ENCODE measurements around the gene GALNT18.

Gene GALNT18

GRCh38 chr11:11579012-11579988, 42.5 kb downstream of the GALNT18 start:
- Histone ChIP-seq H3K4me1 (ENCODE audit: control insufficient read depth, insufficient read depth, low read length, poor library complexity, severe bottlenecking) (peaks cover 23% of the 10 kb centered on the region), H3K36me3 (ENCODE audit: control insufficient read depth, insufficient read depth, low read length) (no peaks in the 10 kb centered on the region), H3K4me3 (ENCODE audit: extremely low read depth, insufficient read depth, low read length, poor library complexity, severe bottlenecking) (no peak overlapping the region), H3K9me3 (ENCODE audit: control insufficient read depth, low read length) (no peaks in the 10 kb centered on the region), H3K27ac (ENCODE audit: low read depth, low read length, severe bottlenecking) (no peak overlapping the region)
- WGBS, 2 experiments (ENCODE audit: insufficient coverage in 2 of 2), result 86 to 98% methylated on average over 5 to 8 of the region's 13 CpGs

- WGBS, 2 experiments (ENCODE audit: insufficient coverage in 2 of 2), result 91 to 93% methylated on average over 10 to 15 of the region's 15 CpGs
- no peak overlapping the region for H3K27ac ChIP-seq (ENCODE audit: low read depth, low read length, severe bottlenecking)
- no peaks in the 10 kb centered on the region for H3K9me3 ChIP-seq (ENCODE audit: control insufficient read depth, low read length)
- H3K4me3 ChIP-seq (ENCODE audit: extremely low read depth, insufficient read depth, low read length, poor library complexity, severe bottlenecking), result no peak overlapping the region
- H3K36me3 ChIP-seq (ENCODE audit: control insufficient read depth, insufficient read depth, low read length), result no peaks in the 10 kb centered on the region
- peaks cover 12% of the 10 kb centered on the region for H3K4me1 ChIP-seq (ENCODE audit: control insufficient read depth, insufficient read depth, low read length, poor library complexity, severe bottlenecking)
Measured at GRCh38 chr11:11577932-11578911, 43.6 kb downstream of the GALNT18 start.

- no peak overlapping the region for H3K27ac ChIP-seq (ENCODE audit: low read depth, low read length, severe bottlenecking)
- peaks cover 16% of the 10 kb centered on the region for H3K4me1 ChIP-seq (ENCODE audit: control insufficient read depth, insufficient read depth, low read length, poor library complexity, severe bottlenecking)
- 77 to 86% methylated on average over 6 to 7 of the region's 8 CpGs for WGBS, 2 experiments (ENCODE audit: insufficient coverage in 2 of 2)
- no peak overlapping the region for H3K4me3 ChIP-seq (ENCODE audit: extremely low read depth, insufficient read depth, low read length, poor library complexity, severe bottlenecking)
- H3K9me3 ChIP-seq (ENCODE audit: control insufficient read depth, low read length), result no peaks in the 10 kb centered on the region
- no peaks in the 10 kb centered on the region for H3K36me3 ChIP-seq (ENCODE audit: control insufficient read depth, insufficient read depth, low read length)
Measured at GRCh38 chr11:11577251-11577855, 44.5 kb downstream of the GALNT18 start.

DNA sequence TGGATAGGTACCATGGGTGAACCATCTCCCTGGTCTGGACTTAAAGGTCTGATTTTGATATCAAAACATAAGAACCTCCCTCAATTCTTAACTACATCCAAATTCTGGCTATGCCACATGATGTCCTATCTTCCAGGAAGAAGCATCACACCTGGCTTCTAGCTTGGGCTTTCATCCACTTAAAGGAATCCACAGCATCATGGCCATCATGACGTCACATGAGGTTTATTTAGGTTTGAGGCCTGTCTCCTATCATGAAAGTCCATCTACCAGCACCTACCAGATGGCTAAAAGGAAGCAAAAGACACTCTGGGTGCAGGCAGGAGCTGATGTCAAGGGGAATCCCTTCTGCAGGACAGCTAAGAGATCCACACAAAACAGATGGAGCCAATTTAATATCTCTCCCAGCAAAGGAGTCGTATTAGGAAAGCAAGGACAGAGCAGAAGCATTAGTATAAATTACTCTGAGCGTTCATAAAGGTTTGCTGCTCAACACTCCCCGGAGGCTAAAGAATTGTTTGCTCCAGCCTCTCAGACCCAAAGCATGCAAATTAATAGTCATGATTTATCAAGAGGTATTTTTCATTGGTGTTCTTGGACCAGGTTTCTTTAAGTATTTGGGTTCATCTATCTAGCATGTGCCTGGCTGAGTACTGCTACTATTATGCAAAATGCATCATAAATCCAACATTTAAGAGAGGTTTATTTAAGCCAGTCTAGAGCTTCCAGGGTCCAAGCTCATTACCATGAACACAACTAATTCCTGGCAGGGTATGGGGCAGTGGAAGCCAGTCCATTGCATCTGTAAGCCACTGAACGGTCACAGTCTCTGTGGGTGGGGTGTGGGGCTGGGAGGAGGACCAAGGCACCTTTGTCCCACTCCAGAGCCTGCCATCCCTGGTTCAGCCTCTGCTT, 47.2 kb downstream of the GALNT18 start:
- 84% methylated on average over 4 of the region's 5 CpGs; no CpG with 5 or more reads in 1 of the 2 experiments for WGBS, 2 experiments (ENCODE audit: insufficient coverage in 2 of 2)

GRCh38 chr11:11572386-11572785, 49.4 kb downstream of the GALNT18 start:
- Histone ChIP-seq H3K27ac (ENCODE audit: low read depth, low read length, severe bottlenecking) (no peak overlapping the region), H3K9me3 (ENCODE audit: control insufficient read depth, low read length) (no peaks in the 10 kb centered on the region), H3K36me3 (ENCODE audit: control insufficient read depth, insufficient read depth, low read length) (no peaks in the 10 kb centered on the region), H3K4me1 (ENCODE audit: control insufficient read depth, insufficient read depth, low read length, poor library complexity, severe bottlenecking) (peaks cover 27% of the 10 kb centered on the region), H3K4me3 (ENCODE audit: extremely low read depth, insufficient read depth, low read length, poor library complexity, severe bottlenecking) (no peak overlapping the region)
- 91 to 94% methylated on average over 6 to 7 of the region's 7 CpGs for WGBS, 2 experiments (ENCODE audit: insufficient coverage in 2 of 2)

More for the DNA sequence above, 47.2 kb downstream of the GALNT18 start:
- peaks cover 29% of the 10 kb centered on the region for H3K4me1 ChIP-seq (ENCODE audit: control insufficient read depth, insufficient read depth, low read length, poor library complexity, severe bottlenecking)
- no peak overlapping the region for H3K4me3 ChIP-seq (ENCODE audit: extremely low read depth, insufficient read depth, low read length, poor library complexity, severe bottlenecking)
- no peaks in the 10 kb centered on the region for H3K36me3 ChIP-seq (ENCODE audit: control insufficient read depth, insufficient read depth, low read length)
- H3K27ac ChIP-seq (ENCODE audit: low read depth, low read length, severe bottlenecking), result no peak overlapping the region
- no peaks in the 10 kb centered on the region for H3K9me3 ChIP-seq (ENCODE audit: control insufficient read depth, low read length)

GRCh38 chr11:11571893-11572292, 49.9 kb downstream of the GALNT18 start:
- H3K27ac ChIP-seq (ENCODE audit: low read depth, low read length, severe bottlenecking), result no peak overlapping the region
- H3K9me3 ChIP-seq (ENCODE audit: control insufficient read depth, low read length), result no peaks in the 10 kb centered on the region
- peaks cover 22% of the 10 kb centered on the region for H3K4me1 ChIP-seq (ENCODE audit: control insufficient read depth, insufficient read depth, low read length, poor library complexity, severe bottlenecking)
- no peaks in the 10 kb centered on the region for H3K36me3 ChIP-seq (ENCODE audit: control insufficient read depth, insufficient read depth, low read length)
- WGBS, 2 experiments (ENCODE audit: insufficient coverage in 2 of 2), result 100% methylated on average over 3 to 4 of the region's 7 CpGs
- no peak overlapping the region for H3K4me3 ChIP-seq (ENCODE audit: extremely low read depth, insufficient read depth, low read length, poor library complexity, severe bottlenecking)

DNA sequence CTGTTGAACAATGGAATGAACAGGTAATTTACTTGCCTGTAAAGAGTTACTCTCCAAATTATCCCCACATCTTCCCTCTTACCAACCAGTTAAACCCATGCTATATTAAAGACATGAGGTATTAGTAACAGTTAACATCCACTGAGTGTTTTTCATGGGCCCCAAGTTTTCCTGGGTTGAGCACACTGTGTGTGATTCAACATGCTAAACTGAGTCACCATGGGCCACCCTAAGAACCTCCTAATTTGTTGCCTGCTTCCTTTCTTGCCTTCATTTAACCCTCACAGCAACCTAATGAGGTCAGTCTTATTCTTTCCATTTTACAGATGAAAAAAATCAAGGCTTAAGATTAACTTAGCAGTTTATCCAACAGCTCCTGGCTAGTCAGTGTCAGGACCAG, 51.0 kb downstream of the GALNT18 start:
- H3K4me3 ChIP-seq (ENCODE audit: extremely low read depth, insufficient read depth, low read length, poor library complexity, severe bottlenecking), result no peak overlapping the region
- no peak overlapping the region for H3K27ac ChIP-seq (ENCODE audit: low read depth, low read length, severe bottlenecking)
- H3K36me3 ChIP-seq (ENCODE audit: control insufficient read depth, insufficient read depth, low read length), result no peaks in the 10 kb centered on the region
- H3K4me1 ChIP-seq (ENCODE audit: control insufficient read depth, insufficient read depth, low read length, poor library complexity, severe bottlenecking), result peaks cover 21% of the 10 kb centered on the region
- H3K9me3 ChIP-seq (ENCODE audit: control insufficient read depth, low read length), result no peaks in the 10 kb centered on the region

- Histone ChIP-seq H3K27ac (ENCODE audit: low read depth, low read length, severe bottlenecking) (no peak overlapping the region), H3K4me3 (ENCODE audit: extremely low read depth, insufficient read depth, low read length, poor library complexity, severe bottlenecking) (no peak overlapping the region), H3K9me3 (ENCODE audit: control insufficient read depth, low read length) (no peaks in the 10 kb centered on the region), H3K4me1 (ENCODE audit: control insufficient read depth, insufficient read depth, low read length, poor library complexity, severe bottlenecking) (peaks cover 21% of the 10 kb centered on the region), H3K36me3 (ENCODE audit: control insufficient read depth, insufficient read depth, low read length) (no peaks in the 10 kb centered on the region)
- WGBS, 2 experiments (ENCODE audit: insufficient coverage in 2 of 2), result 86 to 88% methylated on average over 14 of the region's 14 CpGs
Measured at GRCh38 chr11:11569936-11570491, 51.8 kb downstream of the GALNT18 start.

DNA sequence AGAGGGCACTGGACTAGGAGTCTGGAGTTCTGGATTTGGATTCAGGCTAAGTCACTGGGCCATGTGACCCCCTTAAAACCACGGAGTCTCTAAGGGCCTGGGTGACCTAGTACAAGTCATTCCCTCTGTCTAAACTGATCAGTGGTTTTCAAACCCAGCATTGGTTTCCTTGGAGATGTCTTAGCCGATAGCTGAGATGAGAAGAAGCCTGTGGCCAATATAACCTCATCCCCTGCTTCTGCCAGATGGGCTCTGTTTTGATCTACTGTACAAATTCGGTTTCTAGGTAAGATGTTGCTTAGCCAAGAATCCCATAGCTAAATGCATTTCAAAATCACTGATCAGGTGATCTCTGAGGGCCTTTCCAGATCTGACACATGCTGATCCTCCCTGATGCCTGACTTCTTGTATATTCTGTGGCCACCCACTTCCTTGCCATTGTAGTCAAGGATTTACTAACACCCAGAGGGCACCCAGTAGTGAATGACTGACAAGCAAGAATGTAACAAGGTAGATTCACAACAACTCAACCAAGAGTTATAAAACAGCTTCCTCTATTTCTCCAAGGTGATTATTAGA, 53.1 kb downstream of the GALNT18 start:
- WGBS, 2 experiments (ENCODE audit: insufficient coverage in 2 of 2), result 90 to 96% methylated on average over 3 of the region's 3 CpGs
- no peak overlapping the region for H3K27ac ChIP-seq (ENCODE audit: low read depth, low read length, severe bottlenecking)
- H3K36me3 ChIP-seq (ENCODE audit: control insufficient read depth, insufficient read depth, low read length), result no peaks in the 10 kb centered on the region
- H3K9me3 ChIP-seq (ENCODE audit: control insufficient read depth, low read length), result no peaks in the 10 kb centered on the region
- H3K4me3 ChIP-seq (ENCODE audit: extremely low read depth, insufficient read depth, low read length, poor library complexity, severe bottlenecking), result no peak overlapping the region
- H3K4me1 ChIP-seq (ENCODE audit: control insufficient read depth, insufficient read depth, low read length, poor library complexity, severe bottlenecking), result peaks cover 21% of the 10 kb centered on the region
